ENCODE data around the gene WWC1.

Gene WWC1

GRCh38 chr5:168341178-168341577 lies 49.7 kb downstream of the WWC1 start:
- DNase-seq = no peak
- Histone ChIP-seq H3K79me2 (ENCODE audit: low read length) (peaks cover 46% of the 10 kb centered on the region), H3K27ac (ENCODE audit: low read length) (no peak overlapping the region), H2AFZ (ENCODE audit: low read length) (no peak overlapping the region), H3K36me3 (replicated peaks; ENCODE audit: insufficient read depth, low read length) (no peaks in the 10 kb centered on the region), H3K9ac (ENCODE audit: low read length) (no peak overlapping the region), H3K9me3 (replicated peaks; ENCODE audit: insufficient read depth, low read length) (no peaks in the 10 kb centered on the region), H3K4me2 (ENCODE audit: low read depth, low read length) (no peak overlapping the region), H3K27me3 (replicated peaks; ENCODE audit: insufficient read depth, low read length) (no peaks in the 10 kb centered on the region), H3K4me3 (ENCODE audit: low read length) (no peak overlapping the region), H3F3A (ENCODE audit: insufficient read depth, low read length) (no peaks in the 10 kb centered on the region), H3K4me1 (ENCODE audit: low read length) (no peaks in the 10 kb centered on the region), H4K20me1 (ENCODE audit: insufficient read depth, low read length) (no peaks in the 10 kb centered on the region), H3K9me2 (replicated peaks; ENCODE audit: insufficient read depth, low read length) (no peaks in the 10 kb centered on the region)
- no peak for TF ChIP-seq EZH2phosphoT487 (IDR thresholded peaks at IDR 0.05; ENCODE audit: low read length)

GRCh38 chr5:168342151-168342825 lies 50.8 kb downstream of the WWC1 start:
- Histone ChIP-seq H4K20me1 (ENCODE audit: insufficient read depth, low read length) (no peaks in the 10 kb centered on the region), H3F3A (ENCODE audit: insufficient read depth, low read length) (no peaks in the 10 kb centered on the region), H3K4me3 (ENCODE audit: low read length) (no peak overlapping the region), H3K27me3 (replicated peaks; ENCODE audit: insufficient read depth, low read length) (no peaks in the 10 kb centered on the region), H3K9me2 (replicated peaks; ENCODE audit: insufficient read depth, low read length) (no peaks in the 10 kb centered on the region), H2AFZ (ENCODE audit: low read length) (no peak overlapping the region), H3K79me2 (ENCODE audit: low read length) (peaks cover 39% of the 10 kb centered on the region), H3K9ac (ENCODE audit: low read length) (no peak overlapping the region), H3K36me3 (replicated peaks; ENCODE audit: insufficient read depth, low read length) (no peaks in the 10 kb centered on the region), H3K4me2 (ENCODE audit: low read depth, low read length) (no peak overlapping the region), H3K9me3 (replicated peaks; ENCODE audit: insufficient read depth, low read length) (no peaks in the 10 kb centered on the region), H3K27ac (ENCODE audit: low read length) (no peak overlapping the region), H3K4me1 (ENCODE audit: low read length) (0 out of 2 replicates have a peak, but pooled peaks cover 5% of the 10 kb centered on the region)
- TF ChIP-seq CTCF (IDR thresholded peaks at IDR 0.05; ENCODE audit: low read length) (no peak), EZH2phosphoT487 (IDR thresholded peaks at IDR 0.05; ENCODE audit: low read length) (no peak), EZH2 (optimal IDR thresholded peaks at IDR 0.05; ENCODE audit: low read depth, low read length) (no peak)
- DNase-seq = no peak

GRCh38 chr5:168342985-168343384 lies 51.5 kb downstream of the WWC1 start:
- no peaks in the 10 kb centered on the region for H3F3A ChIP-seq (ENCODE audit: insufficient read depth, low read length)
- H3K36me3 ChIP-seq (replicated peaks; ENCODE audit: insufficient read depth, low read length) = no peaks in the 10 kb centered on the region
- H3K79me2 ChIP-seq (ENCODE audit: low read length) = peaks cover 41% of the 10 kb centered on the region
- no peak overlapping the region for H3K27ac ChIP-seq (ENCODE audit: low read length)
- H3K9me3 ChIP-seq (replicated peaks; ENCODE audit: insufficient read depth, low read length) = no peaks in the 10 kb centered on the region
- no peaks in the 10 kb centered on the region for H4K20me1 ChIP-seq (ENCODE audit: insufficient read depth, low read length)
- DNase-seq = no peak
- no peak overlapping the region for H2AFZ ChIP-seq (ENCODE audit: low read length)
- no peaks in the 10 kb centered on the region for H3K27me3 ChIP-seq (replicated peaks; ENCODE audit: insufficient read depth, low read length)
- H3K9me2 ChIP-seq (replicated peaks; ENCODE audit: insufficient read depth, low read length) = no peaks in the 10 kb centered on the region
- no peak overlapping the region for H3K4me3 ChIP-seq (ENCODE audit: low read length)
- 0 out of 2 replicates have a peak, but pooled peaks cover 8% of the 10 kb centered on the region for H3K4me1 ChIP-seq (ENCODE audit: low read length)
- no peak overlapping the region for H3K4me2 ChIP-seq (ENCODE audit: low read depth, low read length)
- H3K9ac ChIP-seq (ENCODE audit: low read length) = no peak overlapping the region
- no peak for TF ChIP-seq CTCF (IDR thresholded peaks at IDR 0.05; ENCODE audit: low read length)

- peaks cover 52% of the 10 kb centered on the region for H3K79me2 ChIP-seq (ENCODE audit: low read length)
- H3K4me2 ChIP-seq (ENCODE audit: low read depth, low read length) = no peak overlapping the region
- H3K9me3 ChIP-seq (replicated peaks; ENCODE audit: insufficient read depth, low read length) = no peaks in the 10 kb centered on the region
- H3K4me1 ChIP-seq (ENCODE audit: low read length) = 0 out of 2 replicates have a peak, but pooled peaks cover 8% of the 10 kb centered on the region
- H4K20me1 ChIP-seq (ENCODE audit: insufficient read depth, low read length) = no peaks in the 10 kb centered on the region
- no peak overlapping the region for H2AFZ ChIP-seq (ENCODE audit: low read length)
- no peak overlapping the region for H3K27ac ChIP-seq (ENCODE audit: low read length)
- H3K36me3 ChIP-seq (replicated peaks; ENCODE audit: insufficient read depth, low read length) = no peaks in the 10 kb centered on the region
- no peaks in the 10 kb centered on the region for H3F3A ChIP-seq (ENCODE audit: insufficient read depth, low read length)
- H3K9ac ChIP-seq (ENCODE audit: low read length) = no peak overlapping the region
- H3K9me2 ChIP-seq (replicated peaks; ENCODE audit: insufficient read depth, low read length) = no peaks in the 10 kb centered on the region
- H3K27me3 ChIP-seq (replicated peaks; ENCODE audit: insufficient read depth, low read length) = no peaks in the 10 kb centered on the region
- TF ChIP-seq EZH2 (optimal IDR thresholded peaks at IDR 0.05; ENCODE audit: low read depth, low read length) (no peak), CTCF (IDR thresholded peaks at IDR 0.05; ENCODE audit: low read length) (no peak)
- no peak overlapping the region for H3K4me3 ChIP-seq (ENCODE audit: low read length)
- DNase-seq = no peak
Observed at GRCh38 chr5:168346417-168346816, 55.0 kb downstream of the WWC1 start.
